OCI-LY7 (cell line): Measurements from ENCODE around the gene PEPD. TPM values are rescaled to one million over a fixed set of nuclear protein-coding genes. Genes with fewer than 3 reads are reported as not detected.

Source experiments
- BruUV-seq: library from RNA; stranded (reverse); fragments of 400-500 nt; replicated peaks from 2 replicates; lab custom pipeline; 2021; lab: Mats Ljungman, UMichigan
- CTCF ChIA-PET: fragments of 300-600 bp; sonication (Branson Sonifier 250); formaldehyde crosslinking; loops from one replicate; lab custom pipeline; 2022; ENCODE audit warnings: antibody characterized with exemption; ENCODE audit not compliant: unreplicated experiment; lab: Charles Lee
- POLR2A ChIA-PET: fragments of 300-600 bp; sonication (Branson Sonifier 250); formaldehyde crosslinking; loops from one replicate; lab custom pipeline; 2022; ENCODE audit warnings: antibody characterized with exemption; lab: Charles Lee
- DNase-seq: peaks from one replicate; pipeline ENCODE4 v3.0.0-alpha.2; 2015; ENCODE audit warnings: low spot score
- H2AFZ ChIP-seq: fragments of 200-600 bp; sonication (generic), shearing (Covaris generic); 2 replicates; pipeline ENCODE4 v1.6.1; 2014; ENCODE audit warnings: mild to moderate bottlenecking, antibody characterized with exemption, low read length, moderate library complexity
- H3K27ac ChIP-seq: fragments of 200-600 bp; sonication (generic); 2 replicates; pipeline ENCODE4 v1.5.1; 2014; ENCODE audit warnings: mixed run types, low read depth, mild to moderate bottlenecking, moderate library complexity, low read length, inconsistent platforms; ENCODE audit not compliant: poor library complexity, severe bottlenecking
- H3K36me3 ChIP-seq: fragments of 200-600 bp; sonication (generic); 2 replicates; pipeline ENCODE4 v1.6.1; 2014; ENCODE audit warnings: mild to moderate bottlenecking, antibody characterized with exemption, low read length, moderate library complexity, mixed read lengths; ENCODE audit not compliant: insufficient read depth
- H3K4me1 ChIP-seq: fragments of 200-600 bp; sonication (generic); 2 replicates; pipeline ENCODE4 v1.5.1; 2014; ENCODE audit warnings: mild to moderate bottlenecking, low read length; ENCODE audit not compliant: insufficient read depth, poor library complexity, severe bottlenecking
- H3K4me2 ChIP-seq: fragments of 200-600 bp; sonication (generic); 2 replicates; pipeline ENCODE4 v1.6.1; 2014; ENCODE audit warnings: mild to moderate bottlenecking, low read length
- H3K4me3 ChIP-seq: fragments of 200-600 bp; sonication (generic); 2 replicates; pipeline ENCODE4 v1.5.1; 2014; ENCODE audit warnings: mild to moderate bottlenecking, low read depth, low read length; ENCODE audit not compliant: poor library complexity, severe bottlenecking
- H3K79me2 ChIP-seq: fragments of 200-600 bp; sonication (generic); 2 replicates; pipeline ENCODE4 v1.6.1; 2016; ENCODE audit warnings: low read depth, mild to moderate bottlenecking, low read length, moderate library complexity, mixed read lengths; ENCODE audit not compliant: insufficient read depth
- H3K9me2 ChIP-seq: fragments of 200-600 bp; sonication (generic); 2 replicates; pipeline ENCODE4 v1.6.1; 2016; ENCODE audit warnings: mild to moderate bottlenecking, low read length, mixed read lengths; ENCODE audit not compliant: insufficient read depth
- H3K9me3 ChIP-seq: fragments of 200-600 bp; sonication (generic); 2 replicates; pipeline ENCODE4 v1.6.1; 2014; ENCODE audit warnings: mild to moderate bottlenecking, mixed run types, low read length, mixed read lengths
- H4K20me1 ChIP-seq: fragments of 200-600 bp; sonication (generic); 2 replicates; pipeline ENCODE4 v1.6.1; 2014; ENCODE audit warnings: mild to moderate bottlenecking, antibody characterized with exemption, low read length, moderate library complexity, mixed read lengths; ENCODE audit not compliant: insufficient read depth
- EZH2phosphoT487 ChIP-seq: fragments of 200-600 bp; sonication (generic); IDR thresholded peaks from 2 replicates; pipeline ENCODE4 v1.6.1; 2018; ENCODE audit warnings: low read depth, borderline replicate concordance, mild to moderate bottlenecking, mixed run types, antibody characterized with exemption, low read length, moderate library complexity, mixed read lengths
- intact Hi-C: fragments of 100-400 bp; cut with micrococcal nuclease; formaldehyde crosslinking; loops from one replicate; pipeline ENCODE4 v1.10.0; 2022; ENCODE audit not compliant: unreplicated experiment
- total RNA-seq, 2 experiments: library from RNA; depleted of rRNA in 1 of 2; stranded (reverse); fragments of >200 nt in 1 of 2; shearing (Covaris generic) in 1 of 2; gene quantifications; 2 replicates each; pipeline ENCODE4 v1.2.3, GENCODE V29; 2014 to 2022
- TF ChIP-seq, protein P1 (sequence below): fragments of 200-600 bp; sonication (generic); conservative IDR thresholded peaks from 2 replicates; pipeline ENCODE4 v1.5.1; 2014; ENCODE audit warnings: mild to moderate bottlenecking, antibody characterized with exemption, low read length, moderate library complexity, mixed read lengths

PEPD gene
- total RNA-seq, 2 experiments from 2014 or later: 24.4 to 29.7 TPM

DNA sequence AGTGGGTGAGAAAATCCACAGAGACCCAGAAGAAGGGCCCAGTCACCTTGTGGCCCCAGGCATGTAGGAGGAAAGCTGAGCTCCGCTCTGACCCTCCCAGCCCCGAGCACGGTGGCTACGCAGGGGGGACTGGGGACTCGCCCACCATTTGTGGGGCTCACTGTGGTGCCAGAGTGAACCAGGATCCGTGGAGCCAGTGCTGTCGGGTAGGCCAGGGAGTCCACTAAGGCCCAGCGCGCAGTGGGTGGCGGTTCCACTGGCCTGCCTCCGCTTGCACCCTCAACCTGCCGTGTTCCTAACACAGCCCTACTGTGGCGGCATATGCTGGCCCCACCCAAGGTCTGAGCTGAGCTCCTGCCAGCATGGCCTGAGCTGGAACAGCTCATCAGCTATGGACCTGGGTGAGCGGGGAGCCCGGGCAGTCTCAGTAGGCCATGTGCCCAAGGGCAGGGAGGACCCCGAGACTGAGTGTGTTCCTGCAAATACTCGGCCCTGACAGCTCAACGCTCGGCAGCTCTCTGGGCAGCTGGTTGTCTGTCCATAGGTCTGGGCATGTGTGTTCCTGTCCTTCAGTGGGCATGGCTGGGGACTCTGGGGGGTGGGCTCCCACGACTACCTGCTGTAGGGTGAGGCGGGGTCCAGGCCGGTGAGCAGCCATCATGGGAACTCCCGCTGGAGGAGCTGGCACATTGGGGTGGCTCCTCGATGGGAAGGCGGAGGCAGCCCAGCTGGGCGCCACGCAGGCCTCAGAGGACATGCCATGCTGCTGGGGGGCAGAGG is 111.5 kb downstream of the PEPD start:
- no peak overlapping the region for H3K4me2 ChIP-seq
- intact Hi-C loops: loop anchor here (5.0 kb wide), 1 partner anchor 283 kb away; no protein-coding TSS in a partner anchor
- H3K9me2 ChIP-seq: no peaks in the 10 kb centered on the region
- H3K9me3 ChIP-seq: no peaks in the 10 kb centered on the region
- H3K36me3 ChIP-seq: no peaks in the 10 kb centered on the region
- DNase-seq: no peak
- no peak overlapping the region for H3K4me3 ChIP-seq
- no peaks in the 10 kb centered on the region for H4K20me1 ChIP-seq
- no peak overlapping the region for H3K27ac ChIP-seq
- POLR2A ChIA-PET: no interaction called here
- TF ChIP-seq EZH2phosphoT487: no peak
- TF ChIP-seq, protein P1, sequence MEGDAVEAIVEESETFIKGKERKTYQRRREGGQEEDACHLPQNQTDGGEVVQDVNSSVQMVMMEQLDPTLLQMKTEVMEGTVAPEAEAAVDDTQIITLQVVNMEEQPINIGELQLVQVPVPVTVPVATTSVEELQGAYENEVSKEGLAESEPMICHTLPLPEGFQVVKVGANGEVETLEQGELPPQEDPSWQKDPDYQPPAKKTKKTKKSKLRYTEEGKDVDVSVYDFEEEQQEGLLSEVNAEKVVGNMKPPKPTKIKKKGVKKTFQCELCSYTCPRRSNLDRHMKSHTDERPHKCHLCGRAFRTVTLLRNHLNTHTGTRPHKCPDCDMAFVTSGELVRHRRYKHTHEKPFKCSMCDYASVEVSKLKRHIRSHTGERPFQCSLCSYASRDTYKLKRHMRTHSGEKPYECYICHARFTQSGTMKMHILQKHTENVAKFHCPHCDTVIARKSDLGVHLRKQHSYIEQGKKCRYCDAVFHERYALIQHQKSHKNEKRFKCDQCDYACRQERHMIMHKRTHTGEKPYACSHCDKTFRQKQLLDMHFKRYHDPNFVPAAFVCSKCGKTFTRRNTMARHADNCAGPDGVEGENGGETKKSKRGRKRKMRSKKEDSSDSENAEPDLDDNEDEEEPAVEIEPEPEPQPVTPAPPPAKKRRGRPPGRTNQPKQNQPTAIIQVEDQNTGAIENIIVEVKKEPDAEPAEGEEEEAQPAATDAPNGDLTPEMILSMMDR: no peak
- BruUV-seq: no TSS peak
- no peaks in the 10 kb centered on the region for H3K4me1 ChIP-seq
- CTCF ChIA-PET: no interaction called here
- H2AFZ ChIP-seq: no peak overlapping the region
- no peaks in the 10 kb centered on the region for H3K79me2 ChIP-seq

DNA sequence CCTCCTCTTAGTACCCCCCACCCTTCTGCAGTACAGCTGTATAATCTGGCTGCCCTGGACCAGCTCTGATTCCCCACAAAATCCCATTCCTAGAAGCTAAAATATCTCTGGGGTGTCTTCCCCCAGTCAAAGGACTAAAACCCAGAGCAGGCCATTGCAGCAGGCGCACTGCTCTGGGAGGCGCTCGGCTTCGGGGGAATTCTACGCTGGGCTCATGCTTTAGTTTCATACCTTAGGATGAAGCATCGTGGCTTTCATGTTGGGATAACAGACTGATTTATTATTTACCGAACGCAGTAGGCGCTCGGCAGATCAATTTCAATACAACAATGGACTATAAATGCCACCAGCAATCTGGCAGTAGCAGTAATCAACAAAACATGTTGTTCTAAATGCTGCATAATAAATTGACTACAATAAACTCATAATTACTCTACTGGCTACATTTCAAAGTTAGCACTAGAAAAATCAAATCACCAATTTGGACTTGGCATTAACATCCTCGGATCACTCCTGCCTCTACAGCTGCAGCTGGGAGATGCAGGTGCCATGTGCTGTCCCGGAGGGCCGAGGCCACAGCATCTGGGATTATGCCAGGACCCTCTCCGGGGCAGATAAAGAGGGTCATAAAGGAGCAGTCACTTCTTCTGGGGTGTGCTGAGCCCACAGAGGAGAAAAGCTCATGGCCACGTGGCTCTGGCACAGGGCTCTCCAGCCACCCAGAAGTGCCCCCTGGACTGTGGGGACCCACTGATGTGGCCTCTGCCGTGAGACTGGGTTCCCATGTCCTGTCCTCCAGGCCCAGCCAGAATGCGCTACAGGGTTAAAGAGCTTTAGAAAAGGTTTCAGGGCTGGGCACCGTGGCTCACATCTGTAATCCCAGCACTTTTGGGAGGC is 112.8 kb downstream of the PEPD start:
- H3K79me2 ChIP-seq: no peaks in the 10 kb centered on the region
- intact Hi-C loops: loop anchor here (5.0 kb wide), 1 partner anchor 281 kb away; no protein-coding TSS in a partner anchor
- TF ChIP-seq, protein P1: no peak
- TF ChIP-seq EZH2phosphoT487: no peak
- no peaks in the 10 kb centered on the region for H3K36me3 ChIP-seq
- no peaks in the 10 kb centered on the region for H3K9me2 ChIP-seq
- H3K9me3 ChIP-seq: no peaks in the 10 kb centered on the region
- H3K27ac ChIP-seq: no peak overlapping the region
- H3K4me1 ChIP-seq: no peaks in the 10 kb centered on the region
- DNase-seq: no peak
- H3K4me2 ChIP-seq: no peak overlapping the region
- H4K20me1 ChIP-seq: no peaks in the 10 kb centered on the region
- no TSS peak for BruUV-seq
- CTCF ChIA-PET: no interaction called here
- no peak overlapping the region for H3K4me3 ChIP-seq
- H2AFZ ChIP-seq: no peak overlapping the region
- POLR2A ChIA-PET: no interaction called here
